ENCODE measurements around the gene CEP85L.

The CEP85L gene

DNA sequence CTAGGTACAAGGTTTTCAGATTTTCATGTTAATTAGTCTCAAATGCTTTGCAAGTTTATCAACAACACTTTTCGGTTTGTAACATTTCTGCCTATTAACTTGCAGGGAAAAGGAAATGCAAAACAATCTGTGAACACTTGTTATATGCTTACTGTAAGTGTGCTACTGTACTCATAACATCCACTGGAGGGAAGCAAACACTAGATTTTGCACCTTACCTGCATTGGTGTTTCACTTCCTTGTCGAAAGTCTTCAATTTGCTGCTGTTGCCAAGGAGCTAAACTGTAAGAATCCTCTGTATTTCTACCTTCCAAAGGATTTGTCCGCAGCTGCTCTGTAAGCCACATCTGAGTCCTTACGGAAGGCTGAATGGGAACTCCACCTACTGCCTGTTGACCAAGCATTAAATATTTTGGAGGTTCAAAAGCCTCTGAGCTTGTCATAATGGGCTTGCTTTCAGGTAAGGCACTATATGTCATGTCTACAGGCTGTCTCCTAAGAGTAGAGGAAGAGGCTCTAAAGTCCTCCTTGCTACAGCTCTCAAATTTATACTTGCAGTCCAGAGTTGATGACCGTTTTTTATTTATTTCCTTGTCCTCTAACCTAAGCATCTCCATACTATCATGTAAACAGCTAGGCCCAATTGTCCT, 86.0 kb downstream of the CEP85L start:
- H3K4me3 ChIP-seq (ENCODE audit: low read depth, low read length) = no peak overlapping the region
- peak; percentile 81 for DNase-seq (ENCODE audit: low read depth)
- TF ChIP-seq, protein P1, sequence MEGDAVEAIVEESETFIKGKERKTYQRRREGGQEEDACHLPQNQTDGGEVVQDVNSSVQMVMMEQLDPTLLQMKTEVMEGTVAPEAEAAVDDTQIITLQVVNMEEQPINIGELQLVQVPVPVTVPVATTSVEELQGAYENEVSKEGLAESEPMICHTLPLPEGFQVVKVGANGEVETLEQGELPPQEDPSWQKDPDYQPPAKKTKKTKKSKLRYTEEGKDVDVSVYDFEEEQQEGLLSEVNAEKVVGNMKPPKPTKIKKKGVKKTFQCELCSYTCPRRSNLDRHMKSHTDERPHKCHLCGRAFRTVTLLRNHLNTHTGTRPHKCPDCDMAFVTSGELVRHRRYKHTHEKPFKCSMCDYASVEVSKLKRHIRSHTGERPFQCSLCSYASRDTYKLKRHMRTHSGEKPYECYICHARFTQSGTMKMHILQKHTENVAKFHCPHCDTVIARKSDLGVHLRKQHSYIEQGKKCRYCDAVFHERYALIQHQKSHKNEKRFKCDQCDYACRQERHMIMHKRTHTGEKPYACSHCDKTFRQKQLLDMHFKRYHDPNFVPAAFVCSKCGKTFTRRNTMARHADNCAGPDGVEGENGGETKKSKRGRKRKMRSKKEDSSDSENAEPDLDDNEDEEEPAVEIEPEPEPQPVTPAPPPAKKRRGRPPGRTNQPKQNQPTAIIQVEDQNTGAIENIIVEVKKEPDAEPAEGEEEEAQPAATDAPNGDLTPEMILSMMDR (IDR thresholded peaks at IDR 0.05; ENCODE audit: insufficient read depth, low read depth, low read length, missing control alignments) = peak; percentile 67

DNA sequence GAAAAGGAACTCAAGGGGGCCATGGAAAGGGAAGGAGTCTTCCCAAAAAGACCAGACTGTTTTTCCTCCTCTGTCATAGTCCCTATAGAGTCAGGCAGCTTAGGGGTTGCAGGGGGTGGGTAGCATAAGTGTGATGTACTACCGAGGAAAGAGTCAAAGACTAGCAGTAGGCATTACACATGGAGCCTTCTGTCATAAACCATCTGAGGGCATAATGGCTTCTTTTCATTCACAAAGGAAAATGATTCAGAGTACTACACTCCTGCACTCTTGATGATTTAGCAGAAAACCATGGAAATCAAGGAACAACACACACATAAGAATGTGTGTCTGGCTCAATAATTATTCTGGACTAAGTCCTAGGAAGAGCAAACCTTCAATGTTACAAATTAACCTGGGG, 88.4 kb downstream of the CEP85L start:
- TF ChIP-seq, protein P1 (IDR thresholded peaks at IDR 0.05; ENCODE audit: insufficient read depth, low read depth, low read length, missing control alignments) = no peak
- DNase-seq (ENCODE audit: low read depth) = no peak
- no peak overlapping the region for H3K4me3 ChIP-seq (ENCODE audit: low read depth, low read length)

DNA sequence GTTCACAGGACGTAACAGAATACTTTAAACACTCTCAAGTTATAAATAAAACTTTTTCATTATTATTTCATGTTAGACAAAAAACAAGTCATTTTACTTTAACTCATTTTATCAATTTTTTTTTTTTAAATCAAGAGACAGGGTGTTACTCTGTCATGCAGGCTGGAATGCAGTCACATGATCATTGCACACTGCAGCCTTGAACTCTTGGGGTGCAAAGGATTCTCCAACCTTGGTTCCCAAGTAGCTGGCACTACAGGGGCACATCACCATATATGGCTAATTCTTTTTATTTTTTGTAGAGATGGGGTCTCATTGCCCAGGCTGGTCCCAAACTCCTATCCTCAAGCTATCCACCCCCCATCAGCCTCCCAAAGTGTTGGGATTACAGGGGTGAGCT, 89.1 kb downstream of the CEP85L start:
- H3K4me3 ChIP-seq (ENCODE audit: low read depth, low read length) = no peak overlapping the region
- TF ChIP-seq, protein P1 (IDR thresholded peaks at IDR 0.05; ENCODE audit: insufficient read depth, low read depth, low read length, missing control alignments) = no peak
- no peak for DNase-seq (ENCODE audit: low read depth)

DNA sequence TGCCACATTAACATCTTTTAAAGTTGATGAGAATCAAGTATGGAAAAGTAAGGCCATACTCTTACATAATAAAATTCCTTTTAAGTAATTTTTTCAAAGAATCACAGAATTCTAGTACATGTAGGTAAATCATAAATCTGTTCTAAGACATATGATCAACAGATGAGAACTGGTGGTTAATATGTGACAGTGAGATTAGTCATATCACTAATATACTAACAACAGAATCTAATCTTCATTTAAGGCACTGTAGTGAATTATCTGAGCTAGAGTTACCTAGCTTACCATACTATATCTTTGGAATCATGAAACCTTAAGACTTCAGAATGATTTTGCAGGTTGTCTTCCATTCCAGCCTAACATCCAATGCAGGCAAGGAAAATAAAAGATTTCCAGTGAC, 91.7 kb downstream of the CEP85L start:
- no peak for DNase-seq (ENCODE audit: low read depth)
- no peak overlapping the region for H3K4me3 ChIP-seq (ENCODE audit: low read depth, low read length)
- TF ChIP-seq, protein P1 (IDR thresholded peaks at IDR 0.05; ENCODE audit: insufficient read depth, low read depth, low read length, missing control alignments) = no peak

DNA sequence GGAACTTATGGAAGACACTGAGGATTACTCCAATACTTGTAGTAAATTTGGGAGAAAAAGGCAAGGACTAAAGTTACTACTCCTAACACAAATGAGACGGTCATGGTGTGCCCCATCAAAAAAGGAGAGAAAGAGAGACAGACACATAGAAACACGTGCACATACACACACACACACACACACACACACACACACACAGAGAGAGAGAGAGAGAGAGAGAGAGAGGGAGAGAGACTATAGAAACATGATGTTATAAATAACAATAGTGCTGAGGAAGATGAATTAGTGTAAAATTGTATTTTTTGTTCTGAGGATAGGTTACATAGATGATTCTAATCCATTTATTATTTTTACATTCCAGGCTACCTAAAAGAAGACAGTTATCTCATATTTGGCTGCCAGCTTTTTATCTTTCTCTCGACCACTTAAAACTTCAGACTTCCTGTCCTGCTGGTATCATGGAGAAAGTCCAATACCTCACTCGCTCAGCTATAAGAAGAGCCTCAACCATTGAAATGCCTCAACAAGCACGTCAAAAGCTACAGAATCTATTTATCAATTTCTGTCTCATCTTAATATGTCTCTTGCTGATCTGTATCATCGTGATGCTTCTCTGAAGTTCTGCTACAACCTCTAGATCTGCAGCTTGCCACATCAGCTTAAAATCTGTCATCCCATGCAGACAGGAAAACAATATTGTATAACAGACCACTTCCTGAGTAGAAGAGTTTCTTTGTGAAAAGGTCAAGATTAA, 92.8 kb downstream of the CEP85L start:
- TF ChIP-seq, protein P1 (IDR thresholded peaks at IDR 0.05; ENCODE audit: insufficient read depth, low read depth, low read length, missing control alignments) = no peak
- peak; percentile 12 for DNase-seq (ENCODE audit: low read depth)
- no peak overlapping the region for H3K4me3 ChIP-seq (ENCODE audit: low read depth, low read length)

DNA sequence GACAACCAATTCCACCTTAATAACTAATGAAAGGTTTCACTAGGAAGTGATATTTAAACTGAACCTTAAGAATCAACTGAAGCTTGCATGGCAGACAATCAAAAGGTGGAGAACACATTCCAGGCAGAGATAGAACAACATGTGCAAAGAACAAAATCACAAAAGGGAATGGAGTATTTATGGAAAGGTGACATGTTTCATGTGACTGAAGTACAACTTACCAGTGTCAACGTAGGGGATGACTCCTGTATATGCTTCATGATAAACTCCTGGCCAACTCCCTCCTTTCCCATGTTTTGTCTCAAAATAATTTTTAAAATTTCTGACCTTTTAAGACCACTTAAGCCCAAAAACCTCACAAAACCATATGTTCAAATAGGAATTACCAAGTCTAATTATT, 96.7 kb downstream of the CEP85L start:
- H3K4me3 ChIP-seq (ENCODE audit: low read depth, low read length) = no peak overlapping the region
- TF ChIP-seq, protein P1 (IDR thresholded peaks at IDR 0.05; ENCODE audit: insufficient read depth, low read depth, low read length, missing control alignments) = no peak
- no peak for DNase-seq (ENCODE audit: low read depth)

Measured in GM12865 (cell line).